Karpas-422 (cell line): ENCODE data around the gene SIRT3. TPM values are rescaled to one million over a fixed set of nuclear protein-coding genes. Genes with fewer than 3 reads are reported as not detected.

ENCODE experiments used
- DNase-seq: peaks from one replicate; pipeline ENCODE4 v3.0.0-alpha.2; 2015
- H2AFZ ChIP-seq: fragments of 200-600 bp; sonication (generic); 2 replicates; pipeline ENCODE4 v1.6.1; 2014; ENCODE audit warnings: antibody characterized with exemption, low read length, mixed read lengths
- H3K27ac ChIP-seq: fragments of 200-600 bp; sonication (generic); 2 replicates; pipeline ENCODE4 v1.5.1; 2014; ENCODE audit warnings: mild to moderate bottlenecking, low read length, moderate library complexity
- H3K27me3 ChIP-seq: fragments of 200-600 bp; sonication (generic); 2 replicates; pipeline ENCODE4 v1.6.1; 2014; ENCODE audit warnings: low read length, mixed read lengths
- H3K36me3 ChIP-seq: fragments of 200-600 bp; sonication (generic); 2 replicates; pipeline ENCODE4 v1.6.1; 2014; ENCODE audit warnings: low read length, mixed read lengths; ENCODE audit not compliant: insufficient read depth
- H3K4me1 ChIP-seq: fragments of 200-600 bp; sonication (generic); 2 replicates; pipeline ENCODE4 v1.6.1; 2014; ENCODE audit warnings: mild to moderate bottlenecking, low read length, mixed read lengths
- H3K4me2 ChIP-seq: fragments of 200-600 bp; sonication (generic); 2 replicates; pipeline ENCODE4 v1.6.1; 2014; ENCODE audit warnings: low read length, low read depth, mild to moderate bottlenecking; ENCODE audit not compliant: poor library complexity, severe bottlenecking
- H3K4me3 ChIP-seq: fragments of 200-600 bp; sonication (generic); 2 replicates; pipeline ENCODE4 v1.5.1; 2014; ENCODE audit warnings: mild to moderate bottlenecking, antibody characterized with exemption, low read length, mixed read lengths
- H3K79me2 ChIP-seq: fragments of 200-600 bp; sonication (generic); 2 replicates; pipeline ENCODE4 v1.6.1; 2014; ENCODE audit warnings: mild to moderate bottlenecking, low read length, mixed read lengths
- H3K9ac ChIP-seq: fragments of 200-600 bp; sonication (generic); 2 replicates; pipeline ENCODE4 v1.6.0; 2014; ENCODE audit warnings: low read length
- H3K9me2 ChIP-seq: fragments of 200-600 bp; sonication (generic), shearing (Covaris generic); replicated peaks from 2 replicates; pipeline ENCODE4 v1.6.0; 2014; ENCODE audit warnings: mild to moderate bottlenecking, low read length, moderate library complexity; ENCODE audit not compliant: insufficient read depth
- H3K9me3 ChIP-seq: fragments of 300-700, 200-600 bp; sonication (generic); 2 replicates; pipeline ENCODE4 v1.6.1; 2014; ENCODE audit warnings: low read length, mixed read lengths
- H4K20me1 ChIP-seq: fragments of 200-600 bp; sonication (generic); 2 replicates; pipeline ENCODE4 v1.6.1; 2014; ENCODE audit warnings: mild to moderate bottlenecking, antibody characterized with exemption, low read length, low read depth; ENCODE audit not compliant: insufficient read depth
- total RNA-seq: library from RNA; depleted of rRNA; stranded (reverse); fragments of >200 nt; shearing (Covaris generic); gene quantifications from 2 replicates; pipeline ENCODE4 v1.2.3, GENCODE V29; 2014; ENCODE audit warnings: low replicate concordance

SIRT3 gene
- total RNA-seq, 1 experiment from 2014 or later = 13.6 TPM

- no peaks in the 10 kb centered on the region for H3K9me2 ChIP-seq
- no peaks in the 10 kb centered on the region for H3K9me3 ChIP-seq
- no peak overlapping the region for H2AFZ ChIP-seq
- no peak for DNase-seq
- no peak overlapping the region for H3K27ac ChIP-seq
- no peaks in the 10 kb centered on the region for H3K36me3 ChIP-seq
- H3K27me3 ChIP-seq = no peaks in the 10 kb centered on the region
- no peak overlapping the region for H3K4me3 ChIP-seq
- H4K20me1 ChIP-seq = no peaks in the 10 kb centered on the region
- no peaks in the 10 kb centered on the region for H3K79me2 ChIP-seq
- H3K9ac ChIP-seq = no peak overlapping the region
- no peak overlapping the region for H3K4me2 ChIP-seq
- peaks cover 19% of the 10 kb centered on the region for H3K4me1 ChIP-seq
Measured at GRCh38 chr11:261624-262023, 25.5 kb upstream of the SIRT3 start.

DNA sequence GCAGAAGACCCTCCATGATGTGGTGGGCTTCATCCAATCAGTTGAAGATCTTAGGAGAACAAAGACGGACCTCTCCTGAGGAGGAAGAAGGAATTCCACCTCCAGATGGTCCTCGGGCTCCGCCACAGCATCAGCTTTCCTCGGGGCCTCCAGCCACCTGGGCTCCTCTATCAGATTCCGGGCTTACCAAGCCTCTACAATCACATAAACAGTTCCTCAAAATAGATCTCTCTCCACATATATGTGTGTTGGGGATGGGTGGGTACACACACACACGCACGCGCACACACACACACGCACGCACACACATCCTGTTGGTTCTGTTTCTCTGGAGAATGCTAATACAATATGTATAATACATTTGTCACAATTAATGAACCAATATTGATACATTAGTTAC, 23.3 kb upstream of the SIRT3 start:
- no peak overlapping the region for H3K4me2 ChIP-seq
- H3K79me2 ChIP-seq = no peaks in the 10 kb centered on the region
- no peak overlapping the region for H2AFZ ChIP-seq
- H4K20me1 ChIP-seq = no peaks in the 10 kb centered on the region
- no peak overlapping the region for H3K4me3 ChIP-seq
- H3K9ac ChIP-seq = no peak overlapping the region
- H3K9me3 ChIP-seq = no peaks in the 10 kb centered on the region
- no peaks in the 10 kb centered on the region for H3K36me3 ChIP-seq
- H3K4me1 ChIP-seq = peaks cover 17% of the 10 kb centered on the region
- no peaks in the 10 kb centered on the region for H3K9me2 ChIP-seq
- no peak for DNase-seq
- no peak overlapping the region for H3K27ac ChIP-seq
- no peaks in the 10 kb centered on the region for H3K27me3 ChIP-seq

GRCh38 chr11:257766-258493, 21.8 kb upstream of the SIRT3 start:
- Histone ChIP-seq H3K9me2 (no peaks in the 10 kb centered on the region), H2AFZ (no peak overlapping the region), H3K4me2 (no peak overlapping the region), H3K9ac (peak overlapping the region; percentile 36), H3K27ac (no peak overlapping the region), H3K36me3 (no peaks in the 10 kb centered on the region), H4K20me1 (no peaks in the 10 kb centered on the region), H3K79me2 (no peaks in the 10 kb centered on the region), H3K27me3 (no peaks in the 10 kb centered on the region), H3K9me3 (no peaks in the 10 kb centered on the region), H3K4me3 (no peak overlapping the region), H3K4me1 (peaks cover 16% of the 10 kb centered on the region)
- DNase-seq = peak; percentile 67

- no peak overlapping the region for H2AFZ ChIP-seq
- no peaks in the 10 kb centered on the region for H3K27me3 ChIP-seq
- H3K36me3 ChIP-seq = no peaks in the 10 kb centered on the region
- no peaks in the 10 kb centered on the region for H3K9me2 ChIP-seq
- H3K27ac ChIP-seq = no peak overlapping the region
- no peak overlapping the region for H3K4me2 ChIP-seq
- no peaks in the 10 kb centered on the region for H3K9me3 ChIP-seq
- H3K79me2 ChIP-seq = no peaks in the 10 kb centered on the region
- H3K4me1 ChIP-seq = peaks cover 16% of the 10 kb centered on the region
- no peak overlapping the region for H3K4me3 ChIP-seq
- peak overlapping the region; percentile 36 for H3K9ac ChIP-seq
- no peaks in the 10 kb centered on the region for H4K20me1 ChIP-seq
- peak; percentile 66 for DNase-seq
Measured at GRCh38 chr11:256952-257737, 21.0 kb upstream of the SIRT3 start.

GRCh38 chr11:255816-256215, 19.7 kb upstream of the SIRT3 start:
- no peak overlapping the region for H2AFZ ChIP-seq
- no peaks in the 10 kb centered on the region for H3K9me2 ChIP-seq
- DNase-seq = no peak
- peaks cover 9% of the 10 kb centered on the region for H4K20me1 ChIP-seq
- peaks cover 16% of the 10 kb centered on the region for H3K4me1 ChIP-seq
- no peaks in the 10 kb centered on the region for H3K27me3 ChIP-seq
- no peaks in the 10 kb centered on the region for H3K79me2 ChIP-seq
- no peaks in the 10 kb centered on the region for H3K9me3 ChIP-seq
- no peak overlapping the region for H3K4me3 ChIP-seq
- no peak overlapping the region for H3K27ac ChIP-seq
- H3K9ac ChIP-seq = no peak overlapping the region
- H3K36me3 ChIP-seq = peaks cover 11% of the 10 kb centered on the region; the same call in 1 of the 2 replicates
- no peak overlapping the region for H3K4me2 ChIP-seq

DNA sequence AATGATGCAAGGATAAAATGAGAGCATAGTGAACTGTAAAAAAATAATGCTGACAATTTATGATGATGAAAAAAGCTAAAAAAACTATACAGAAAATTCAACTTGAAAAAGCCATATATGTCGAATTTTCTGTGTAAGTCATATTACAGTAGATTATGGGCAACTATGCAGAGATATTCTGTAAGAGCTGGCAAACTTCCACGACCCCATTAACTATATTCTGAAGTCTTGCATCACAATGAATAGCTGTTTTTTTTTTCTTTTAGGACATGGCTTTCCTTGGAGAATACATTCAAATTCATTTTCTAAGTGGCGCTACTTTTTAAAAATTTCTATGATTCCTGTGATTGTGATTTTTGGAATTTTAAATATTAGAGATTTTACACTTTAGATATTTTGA, 19.0 kb upstream of the SIRT3 start:
- no peaks in the 10 kb centered on the region for H3K27me3 ChIP-seq
- no peak overlapping the region for H3K9ac ChIP-seq
- no peaks in the 10 kb centered on the region for H3K79me2 ChIP-seq
- H3K9me2 ChIP-seq = no peaks in the 10 kb centered on the region
- H3K9me3 ChIP-seq = no peaks in the 10 kb centered on the region
- peaks cover 9% of the 10 kb centered on the region for H4K20me1 ChIP-seq
- H3K4me1 ChIP-seq = peaks cover 16% of the 10 kb centered on the region
- no peak overlapping the region for H2AFZ ChIP-seq
- peaks cover 15% of the 10 kb centered on the region; the same call in 1 of the 2 replicates for H3K36me3 ChIP-seq
- no peak for DNase-seq
- H3K4me3 ChIP-seq = no peak overlapping the region
- H3K27ac ChIP-seq = no peak overlapping the region
- H3K4me2 ChIP-seq = no peak overlapping the region

DNA sequence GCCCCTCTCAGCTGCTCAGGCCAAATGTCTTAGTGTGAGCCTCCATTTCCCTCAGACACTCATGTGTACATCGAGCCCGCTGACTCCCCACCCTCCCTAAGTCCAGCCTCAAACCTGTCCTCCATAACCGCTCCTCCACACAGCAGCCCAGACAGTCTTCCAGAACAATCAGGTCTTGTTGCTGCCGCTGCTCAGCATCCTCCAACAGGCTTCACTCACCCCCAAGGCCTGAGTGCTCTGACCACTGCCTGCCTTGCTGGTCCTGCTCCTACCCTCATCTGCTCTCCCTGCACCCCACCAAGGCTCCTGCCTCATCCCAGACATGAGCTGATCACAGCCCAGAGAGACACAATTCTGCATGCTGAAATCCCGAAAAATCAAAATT, 17.7 kb upstream of the SIRT3 start:
- H3K27ac ChIP-seq = no peak overlapping the region
- no peaks in the 10 kb centered on the region for H3K27me3 ChIP-seq
- no peaks in the 10 kb centered on the region for H3K9me2 ChIP-seq
- H3K36me3 ChIP-seq = peaks cover 18% of the 10 kb centered on the region; the same call in 1 of the 2 replicates
- H3K4me1 ChIP-seq = peaks cover 16% of the 10 kb centered on the region
- H3K9ac ChIP-seq = no peak overlapping the region
- no peaks in the 10 kb centered on the region for H3K79me2 ChIP-seq
- no peaks in the 10 kb centered on the region for H3K9me3 ChIP-seq
- peaks cover 9% of the 10 kb centered on the region for H4K20me1 ChIP-seq
- no peak overlapping the region for H2AFZ ChIP-seq
- no peak overlapping the region for H3K4me2 ChIP-seq
- H3K4me3 ChIP-seq = no peak overlapping the region
- no peak for DNase-seq

DNA sequence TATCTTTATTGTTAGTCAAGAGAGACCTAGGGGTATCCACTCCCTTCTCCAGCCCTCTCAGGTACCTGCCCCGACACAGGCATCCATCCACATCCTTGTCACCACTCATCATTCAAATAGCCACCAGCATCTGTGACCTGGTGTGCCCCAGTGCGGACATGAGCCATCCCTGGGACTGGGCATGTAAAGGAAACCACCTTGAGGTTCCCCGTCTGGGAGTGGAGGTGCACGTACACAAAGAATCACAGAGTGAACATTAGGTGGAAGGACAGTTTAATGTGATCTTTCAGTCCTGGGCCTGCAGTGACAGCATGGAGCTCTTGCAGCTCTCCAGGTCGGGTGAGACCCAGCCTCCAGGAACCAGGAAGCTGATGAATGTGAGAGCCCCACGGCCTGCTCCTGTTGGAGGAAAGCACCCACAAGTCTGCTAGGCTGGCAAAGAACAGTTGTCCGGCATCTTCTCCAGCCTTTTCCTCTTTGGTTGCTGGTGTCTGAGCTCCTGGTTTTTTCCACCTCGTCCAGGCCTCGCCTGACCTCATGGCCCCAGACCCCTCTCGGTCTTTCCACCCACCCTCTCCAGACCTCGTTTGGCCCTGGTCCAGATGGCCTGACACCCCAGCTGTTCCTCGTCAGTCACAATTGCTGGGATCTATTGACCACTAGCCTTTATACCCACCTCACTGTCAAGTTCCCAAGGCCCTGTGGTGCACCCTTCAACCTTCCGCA, 17.2 kb upstream of the SIRT3 start:
- H3K36me3 ChIP-seq = peaks cover 21% of the 10 kb centered on the region; the same call in 1 of the 2 replicates
- H3K27me3 ChIP-seq = no peaks in the 10 kb centered on the region
- H3K79me2 ChIP-seq = no peaks in the 10 kb centered on the region
- H3K27ac ChIP-seq = no peak overlapping the region
- peaks cover 16% of the 10 kb centered on the region for H3K4me1 ChIP-seq
- H3K9me2 ChIP-seq = no peaks in the 10 kb centered on the region
- H3K4me3 ChIP-seq = no peak overlapping the region
- H4K20me1 ChIP-seq = peaks cover 9% of the 10 kb centered on the region
- no peaks in the 10 kb centered on the region for H3K9me3 ChIP-seq
- no peak for DNase-seq
- no peak overlapping the region for H2AFZ ChIP-seq
- H3K4me2 ChIP-seq = no peak overlapping the region
- H3K9ac ChIP-seq = no peak overlapping the region
